Measurements from ENCODE around the gene VIPR2. TPM values are rescaled to one million over a fixed set of nuclear protein-coding genes. Genes with fewer than 3 reads are reported as not detected.
"Not testable (repeated sequence)": the region's sequence is repeated elsewhere in the genome, so short reads cannot be mapped to it uniquely, and the experiment has no call there.

The VIPR2 gene
- total and polyA plus RNA-seq, 11 donors: 3.3 to 27.0 (median 18.5) TPM

GRCh38 chr7:159104188-159104920 lies 40.3 kb downstream of the VIPR2 start:
- ATAC-seq (peak; percentile 84 to 92 (median 87)), DNase-seq (peak in 4 of 5 donors; percentile 77 to 92 (median 82))
- Histone ChIP-seq H3K36me3 (peaks cover 0 to 6% (median 0%) of the 10 kb centered on the region in 9 donors), H3K9me3 (no peaks in the 10 kb centered on the region), H3K4me3 (no peak overlapping the region), H3K27ac (peak overlapping the region in 11 of 12 donors; percentile 67 to 87 (median 78)), H3K4me1 (peaks cover 0 to 40% (median 10%) of the 10 kb centered on the region in 12 donors), H3K27me3 (no peaks in the 10 kb centered on the region)
- TF ChIP-seq CTCF (IDR thresholded peaks at IDR 0.05) (no peak), POLR2A (IDR thresholded peaks at IDR 0.05) (no peak)
- WGBS, 4 donors: 31 to 57% (median 47%) methylated on average over 16 to 19 of the region's 19 CpGs
- intact Hi-C loops (cut with DNase I): no loop called here

GRCh38 chr7:159103382-159104187 lies 41.1 kb downstream of the VIPR2 start:
- peak in 2 of 5 donors; percentile 4 to 13 for DNase-seq
- intact Hi-C loops (cut with DNase I): no loop called here
- no peak overlapping the region for H3K4me3 ChIP-seq
- no peaks in the 10 kb centered on the region for H3K9me3 ChIP-seq
- peaks cover 0 to 44% (median 17%) of the 10 kb centered on the region in 12 donors for H3K4me1 ChIP-seq
- H3K27ac ChIP-seq: peak overlapping the region in 11 of 12 donors; percentile 67 to 87 (median 78)
- H3K27me3 ChIP-seq: no peaks in the 10 kb centered on the region
- TF ChIP-seq POLR2A (IDR thresholded peaks at IDR 0.05): no peak
- TF ChIP-seq CTCF (IDR thresholded peaks at IDR 0.05): no peak
- H3K36me3 ChIP-seq: peaks cover 0 to 6% (median 0%) of the 10 kb centered on the region in 9 donors
- ATAC-seq: no peak
- 71 to 80% (median 78%) methylated on average over 19 to 21 of the region's 21 CpGs for WGBS, 4 donors

DNA sequence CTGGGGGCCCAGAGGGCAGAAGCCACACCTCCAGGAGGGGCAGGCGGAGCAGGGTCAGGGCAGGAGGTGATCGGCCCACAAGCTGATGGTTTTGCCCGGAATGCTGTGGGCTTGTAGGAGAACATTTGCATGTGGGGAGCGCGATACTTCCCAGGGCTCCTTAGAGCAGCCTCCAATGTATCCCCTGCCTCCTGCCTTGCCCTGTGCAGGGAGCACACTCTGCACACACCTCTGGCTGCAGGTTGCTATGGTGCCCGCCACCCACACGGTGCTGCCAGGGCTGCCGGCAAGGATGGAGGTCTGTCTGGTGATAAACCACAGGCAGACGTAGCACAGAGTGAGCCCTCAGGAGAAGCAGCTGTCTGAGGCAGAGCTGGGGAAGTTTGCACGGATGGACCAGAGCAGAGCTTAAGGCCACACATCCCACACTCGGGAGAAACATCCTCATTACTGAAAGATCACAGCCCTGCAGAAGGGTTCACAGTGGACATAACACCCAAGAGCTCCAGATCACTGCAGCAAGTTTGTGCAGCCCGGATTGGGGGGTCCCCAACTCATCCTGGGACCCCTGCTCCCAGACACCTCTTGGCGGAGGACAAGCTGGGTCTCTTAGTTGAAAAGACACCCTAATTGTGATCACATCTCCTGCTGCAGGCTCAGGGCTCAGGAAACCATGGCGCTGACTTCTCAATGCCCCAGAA lies 41.8 kb downstream of the VIPR2 start:
- intact Hi-C loops (cut with DNase I): no loop called here
- peak overlapping the region in 7 of 12 donors; percentile 74 to 87 (median 79) for H3K27ac ChIP-seq
- no peaks in the 10 kb centered on the region for H3K9me3 ChIP-seq
- peak in 2 of 5 donors; percentile 5 to 18 for DNase-seq
- ATAC-seq: no peak
- no peaks in the 10 kb centered on the region for H3K27me3 ChIP-seq
- H3K4me3 ChIP-seq: no peak overlapping the region
- H3K4me1 ChIP-seq: peaks cover 0 to 48% (median 23%) of the 10 kb centered on the region in 12 donors
- TF ChIP-seq CTCF (IDR thresholded peaks at IDR 0.05): no peak
- no peak for TF ChIP-seq POLR2A (IDR thresholded peaks at IDR 0.05)
- 72 to 86% (median 83%) methylated on average over 14 of the region's 14 CpGs for WGBS, 4 donors
- H3K36me3 ChIP-seq: peaks cover 0 to 6% (median 0%) of the 10 kb centered on the region in 9 donors

DNA sequence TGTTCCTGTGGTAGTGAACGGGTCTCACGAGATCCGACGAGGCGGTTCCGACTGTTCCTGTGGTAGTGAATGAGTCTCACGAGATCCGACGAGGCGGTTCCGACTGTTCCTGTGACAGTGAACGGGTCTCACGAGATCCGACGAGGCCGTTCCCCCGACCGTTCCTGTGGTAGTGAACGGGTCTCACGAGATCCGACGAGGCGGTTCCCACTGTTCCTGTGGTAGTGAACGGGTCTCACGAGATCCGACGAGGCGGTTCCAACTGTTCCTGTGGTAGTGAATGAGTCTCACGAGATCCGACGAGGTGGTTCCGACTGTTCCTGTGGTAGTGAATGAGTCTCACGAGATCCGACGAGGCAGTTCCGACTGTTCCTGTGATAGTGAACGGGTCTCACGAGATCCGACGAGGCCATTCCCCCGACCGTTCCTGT lies 43.0 kb downstream of the VIPR2 start:
- 89 to 97% (median 94%) methylated on average over 22 to 42 of the region's 42 CpGs for WGBS, 4 donors
- H3K4me1 ChIP-seq: peaks cover 0 to 54% (median 27%) of the 10 kb centered on the region in 12 donors
- H3K36me3 ChIP-seq; H3K27me3 ChIP-seq; H3K9me3 ChIP-seq; H3K4me3 ChIP-seq; H3K27ac ChIP-seq; intact Hi-C loops (cut with DNase I); ATAC-seq: not testable (repeated sequence)
- peak in 2 of 5 donors; percentile 1 to 23 for DNase-seq

- H3K27ac ChIP-seq; H3K27me3 ChIP-seq; H3K9me3 ChIP-seq; H3K4me3 ChIP-seq; H3K36me3 ChIP-seq; ATAC-seq; intact Hi-C loops (cut with DNase I): not testable (repeated sequence)
- peaks cover 0 to 54% (median 27%) of the 10 kb centered on the region in 12 donors for H3K4me1 ChIP-seq
- WGBS, 4 donors: 96 to 98% (median 96%) methylated on average over 33 of the region's 33 CpGs
- peak in 2 of 5 donors; percentile 1 to 13 for DNase-seq
These were observed 43.6 kb downstream of the VIPR2 start for GRCh38 chr7:159101083-159101395.

GRCh38 chr7:159100281-159101082 lies 44.2 kb downstream of the VIPR2 start:
- H3K9me3 ChIP-seq; ATAC-seq; intact Hi-C loops (cut with DNase I); H3K36me3 ChIP-seq; H3K4me3 ChIP-seq; H3K27me3 ChIP-seq: not testable (repeated sequence)
- H3K4me1 ChIP-seq: peaks cover 0 to 52% (median 29%) of the 10 kb centered on the region in 12 donors
- H3K27ac ChIP-seq: peak overlapping the region in 10 of 12 donors; percentile 72 to 99 (median 94)
- DNase-seq: peak in 3 of 5 donors; percentile 4 to 9 (median 8)
- 92 to 97% (median 95%) methylated on average over 37 of the region's 37 CpGs for WGBS, 4 donors
